ENCODE results near the gene ANLN.

DNA sequence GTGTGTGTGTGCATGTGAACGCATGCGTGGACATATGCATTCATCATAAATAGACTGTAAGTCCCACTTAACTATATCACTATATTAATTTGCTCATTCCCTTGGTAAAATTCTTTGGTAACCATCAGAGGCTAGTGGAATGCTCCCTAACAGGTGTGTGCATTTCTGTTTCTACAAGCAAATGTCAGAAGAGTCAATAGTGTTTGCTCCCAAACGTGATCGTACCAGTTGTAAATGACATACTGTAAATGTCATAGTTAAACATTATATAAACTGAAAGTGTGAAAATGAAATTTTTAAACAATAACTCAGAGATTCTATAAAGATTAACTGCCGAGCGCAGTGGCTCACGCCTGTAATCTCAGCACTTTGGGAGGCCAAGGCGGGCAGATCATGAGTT, 94.6 kb downstream of the ANLN start:
- TF ChIP-seq MXI1 (conservative IDR thresholded peaks at IDR 0.05; ENCODE audit: poor library complexity, severe bottlenecking): no peak
- TF ChIP-seq, protein P1, sequence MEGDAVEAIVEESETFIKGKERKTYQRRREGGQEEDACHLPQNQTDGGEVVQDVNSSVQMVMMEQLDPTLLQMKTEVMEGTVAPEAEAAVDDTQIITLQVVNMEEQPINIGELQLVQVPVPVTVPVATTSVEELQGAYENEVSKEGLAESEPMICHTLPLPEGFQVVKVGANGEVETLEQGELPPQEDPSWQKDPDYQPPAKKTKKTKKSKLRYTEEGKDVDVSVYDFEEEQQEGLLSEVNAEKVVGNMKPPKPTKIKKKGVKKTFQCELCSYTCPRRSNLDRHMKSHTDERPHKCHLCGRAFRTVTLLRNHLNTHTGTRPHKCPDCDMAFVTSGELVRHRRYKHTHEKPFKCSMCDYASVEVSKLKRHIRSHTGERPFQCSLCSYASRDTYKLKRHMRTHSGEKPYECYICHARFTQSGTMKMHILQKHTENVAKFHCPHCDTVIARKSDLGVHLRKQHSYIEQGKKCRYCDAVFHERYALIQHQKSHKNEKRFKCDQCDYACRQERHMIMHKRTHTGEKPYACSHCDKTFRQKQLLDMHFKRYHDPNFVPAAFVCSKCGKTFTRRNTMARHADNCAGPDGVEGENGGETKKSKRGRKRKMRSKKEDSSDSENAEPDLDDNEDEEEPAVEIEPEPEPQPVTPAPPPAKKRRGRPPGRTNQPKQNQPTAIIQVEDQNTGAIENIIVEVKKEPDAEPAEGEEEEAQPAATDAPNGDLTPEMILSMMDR (IDR thresholded peaks at IDR 0.05; ENCODE audit: poor library complexity, severe bottlenecking): no peak

Data from neural cell (in vitro differentiated cells).